BLaER1 (cell line): Measurements from ENCODE around the gene DHRSX.
A peak's percentile ranks its signal among the peaks of the same experiment; 100 is the strongest.
"Not testable (repeated sequence)": the region's sequence is repeated elsewhere in the genome, so short reads cannot be mapped to it uniquely, and the experiment has no call there.

ENCODE experiments used
- H3K27ac ChIP-seq: shearing (Covaris generic); formaldehyde crosslinking; 2 replicates; pipeline ENCODE4 v1.8.1; 2022
- H3K27me3 ChIP-seq: shearing (Covaris generic); formaldehyde crosslinking; 2 replicates; pipeline ENCODE4 v1.8.1; 2022
- H3K36me3 ChIP-seq: shearing (Covaris generic); formaldehyde crosslinking; 2 replicates; pipeline ENCODE4 v1.8.1; 2022
- H3K4me1 ChIP-seq: shearing (Covaris generic); formaldehyde crosslinking; 2 replicates; pipeline ENCODE4 v1.8.1; 2022
- H3K4me2 ChIP-seq: shearing (Covaris generic); formaldehyde crosslinking; 2 replicates; pipeline ENCODE4 v1.8.1; 2022
- H3K4me3 ChIP-seq: shearing (Covaris generic); formaldehyde crosslinking; 2 replicates; pipeline ENCODE4 v1.8.1; 2022
- H3K9ac ChIP-seq: shearing (Covaris generic); formaldehyde crosslinking; 2 replicates; pipeline ENCODE4 v1.8.1; 2022
- H3K9me3 ChIP-seq: shearing (Covaris generic); formaldehyde crosslinking; 2 replicates; pipeline ENCODE4 v1.8.1; 2022
- H4K20me1 ChIP-seq: shearing (Covaris generic); formaldehyde crosslinking; 2 replicates; pipeline ENCODE4 v1.8.1; 2022
- Cebpa-rat ChIP-seq: shearing (Covaris generic); IDR thresholded peaks from 2 replicates; pipeline ENCODE4 v1.8.1; 2022

DHRSX gene

DNA sequence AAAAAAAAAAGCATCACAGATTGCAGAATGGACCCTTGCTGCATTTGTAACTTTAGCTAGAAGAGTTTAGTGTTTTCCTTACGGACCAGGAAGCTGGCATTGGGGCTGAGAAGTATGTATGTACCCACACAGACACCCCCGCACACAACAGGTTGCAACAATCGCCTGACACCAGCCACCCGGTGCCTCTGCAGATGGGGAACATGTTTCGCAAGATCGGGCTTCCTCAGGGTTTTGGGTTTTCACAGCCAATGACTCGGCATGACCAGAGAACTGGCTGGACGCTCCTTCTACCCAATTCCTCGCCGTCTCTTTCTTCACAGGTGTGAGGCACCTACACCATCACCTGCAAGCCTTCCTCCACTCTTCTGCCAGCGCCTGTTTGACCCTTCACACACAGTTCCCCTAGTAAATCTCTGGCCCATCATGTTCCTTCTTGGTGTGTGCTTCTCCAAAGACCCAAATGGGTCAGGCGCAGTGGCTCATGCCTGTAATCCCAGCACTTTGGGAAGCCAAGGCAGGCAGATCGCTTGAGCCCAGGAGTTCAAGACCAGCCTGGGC is 70.4 kb downstream of the DHRSX start:
- H3K27ac ChIP-seq, result peak overlapping the region; percentile 92
- 0 out of 2 replicates have a peak overlapping the region, but pooled peaks have one; percentile 1 for H3K9ac ChIP-seq
- H3K4me1 ChIP-seq, result peaks cover 80% of the 10 kb centered on the region
- peak; percentile 82; the same call in 1 of the 2 replicates for TF ChIP-seq Cebpa-rat
- no peaks in the 10 kb centered on the region for H4K20me1 ChIP-seq
- no peaks in the 10 kb centered on the region for H3K27me3 ChIP-seq
- peak overlapping the region; percentile 78 for H3K4me2 ChIP-seq
- peaks cover 23% of the 10 kb centered on the region for H3K36me3 ChIP-seq
- peaks cover 18% of the 10 kb centered on the region for H3K9me3 ChIP-seq
- H3K4me3 ChIP-seq, result no peak overlapping the region

DNA sequence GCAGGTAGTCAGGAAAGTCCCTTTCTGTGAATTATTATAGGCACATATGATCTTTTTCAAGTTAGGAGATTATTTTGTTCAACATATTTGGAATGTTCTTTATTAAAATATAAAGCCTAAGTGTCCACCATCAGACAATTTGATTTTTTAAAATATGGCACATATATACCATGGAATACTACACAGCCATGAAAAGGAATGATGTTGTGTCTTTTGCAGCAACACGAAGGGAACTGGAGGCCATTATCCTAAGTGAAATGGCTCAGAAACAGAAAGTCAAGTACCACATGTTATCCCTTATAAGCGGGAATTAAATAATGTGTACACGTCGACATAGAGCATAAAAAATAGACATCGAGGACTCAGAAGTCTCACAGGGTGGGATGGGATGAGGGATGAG is 73.0 kb downstream of the DHRSX start:
- no peaks in the 10 kb centered on the region for H3K27me3 ChIP-seq
- no peak overlapping the region for H3K4me3 ChIP-seq
- peak overlapping the region; percentile 64 for H3K4me2 ChIP-seq
- H3K9me3 ChIP-seq, result peaks cover 18% of the 10 kb centered on the region
- no peak overlapping the region for H3K9ac ChIP-seq
- no peak overlapping the region for H3K27ac ChIP-seq
- peaks cover 26% of the 10 kb centered on the region for H3K36me3 ChIP-seq
- no peak for TF ChIP-seq Cebpa-rat
- no peaks in the 10 kb centered on the region for H4K20me1 ChIP-seq
- peaks cover 69% of the 10 kb centered on the region for H3K4me1 ChIP-seq

DNA sequence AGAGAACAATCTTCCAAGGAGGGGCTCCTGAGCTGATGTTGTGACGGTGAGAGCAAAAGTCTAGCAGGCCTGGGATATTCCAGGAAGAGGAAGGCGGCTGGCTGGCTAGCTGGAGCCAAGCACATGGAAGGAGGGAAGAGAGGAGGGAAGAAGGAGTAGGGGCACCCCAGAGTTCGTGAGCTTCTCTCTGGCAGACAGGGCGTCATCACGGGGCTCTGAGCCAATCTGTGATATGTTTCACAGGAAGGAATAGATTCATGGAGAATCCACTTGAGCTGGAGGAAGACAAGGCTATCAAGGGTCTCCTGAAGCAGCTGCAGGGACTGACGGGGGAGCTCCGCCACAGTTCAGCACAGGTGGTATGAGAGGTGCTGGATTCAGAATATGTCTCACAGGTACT is 73.6 kb downstream of the DHRSX start:
- no peak for TF ChIP-seq Cebpa-rat
- H3K27ac ChIP-seq, result peak overlapping the region; percentile 76

DNA sequence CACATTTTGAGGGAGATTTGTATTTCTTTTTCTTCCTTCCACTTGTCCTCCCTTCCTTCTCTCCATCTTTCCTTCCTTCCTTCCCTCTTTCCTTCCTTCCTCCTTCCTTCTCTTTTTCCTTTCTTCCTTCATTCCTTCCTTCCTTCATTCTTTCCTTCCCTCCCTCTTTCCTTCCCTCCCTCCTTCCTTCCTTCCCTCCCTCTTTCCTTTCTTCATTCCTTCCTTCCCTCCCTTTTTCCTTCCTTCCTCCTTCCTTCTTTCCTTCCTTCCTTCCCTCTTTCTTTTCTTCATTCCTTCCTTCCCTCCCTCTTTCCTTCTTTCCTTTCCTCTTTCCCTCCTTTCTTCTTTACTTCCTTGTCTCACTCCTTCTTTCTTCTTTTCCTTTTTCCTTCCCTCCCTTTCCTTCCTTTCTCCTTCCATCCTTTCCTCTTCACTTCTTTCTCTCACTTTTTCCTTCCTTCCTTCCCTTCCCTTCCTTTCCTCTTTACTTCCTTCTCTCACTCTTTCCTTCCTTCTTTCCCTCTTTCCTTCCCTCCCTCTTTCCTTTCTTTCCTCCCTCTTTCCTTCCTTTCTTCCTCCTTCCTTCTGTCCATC is 74.4 kb downstream of the DHRSX start:
- peaks cover 18% of the 10 kb centered on the region for H3K9me3 ChIP-seq
- H3K27me3 ChIP-seq, result no peaks in the 10 kb centered on the region
- no peaks in the 10 kb centered on the region for H4K20me1 ChIP-seq
- peak overlapping the region; percentile 64 for H3K4me2 ChIP-seq
- peak overlapping the region; percentile 31; the same call in 1 of the 2 replicates for H3K4me3 ChIP-seq
- H3K36me3 ChIP-seq, result peaks cover 40% of the 10 kb centered on the region
- peak overlapping the region; percentile 4; the same call in 1 of the 2 replicates for H3K9ac ChIP-seq
- peak overlapping the region; percentile 76 for H3K27ac ChIP-seq
- peaks cover 59% of the 10 kb centered on the region for H3K4me1 ChIP-seq
- TF ChIP-seq Cebpa-rat, result no peak

More for the DNA sequence above, 73.6 kb downstream of the DHRSX start:
- Histone ChIP-seq H4K20me1 (no peaks in the 10 kb centered on the region), H3K9me3 (peaks cover 18% of the 10 kb centered on the region), H3K9ac (peak overlapping the region; percentile 44), H3K36me3 (peaks cover 32% of the 10 kb centered on the region), H3K4me2 (peak overlapping the region; percentile 64), H3K27me3 (no peaks in the 10 kb centered on the region), H3K4me3 (no peak overlapping the region), H3K4me1 (peaks cover 65% of the 10 kb centered on the region)

DNA sequence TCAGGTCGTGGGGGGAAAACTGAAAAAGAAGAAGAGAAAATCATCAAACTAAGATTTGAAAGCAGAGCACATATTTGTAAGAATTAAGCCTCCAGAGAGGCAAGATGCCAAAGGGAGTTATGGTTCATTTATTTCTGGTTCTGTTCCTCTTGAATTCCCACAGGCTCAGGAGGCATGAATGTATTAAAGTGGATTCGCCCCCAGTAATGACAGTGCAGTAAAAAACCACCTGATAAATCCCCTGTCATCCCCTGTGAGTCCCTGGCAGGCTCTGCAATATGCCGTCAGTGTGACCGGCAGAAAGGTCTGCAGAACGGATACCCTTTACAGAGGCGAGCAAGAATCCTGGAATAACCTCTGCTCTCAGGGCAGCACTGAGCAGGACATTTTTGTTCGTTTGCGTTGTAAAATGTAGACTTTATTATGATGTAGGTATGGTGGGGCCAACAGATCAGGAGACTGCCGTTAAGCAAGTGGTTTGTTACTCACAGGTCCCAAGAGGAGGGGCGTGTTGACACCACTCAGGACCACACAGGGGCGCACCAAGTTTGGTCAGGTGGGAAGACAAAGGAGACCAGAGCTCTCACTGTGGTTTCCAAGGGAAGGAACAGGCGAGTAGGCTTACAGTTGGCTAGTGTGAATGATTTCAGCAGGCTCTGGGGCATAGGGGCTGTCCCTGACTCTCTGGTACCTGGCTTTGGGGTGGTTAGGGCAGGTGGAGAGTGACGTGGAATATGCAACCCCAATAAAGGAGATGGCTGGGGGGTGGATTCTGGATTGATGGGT is 75.3 kb downstream of the DHRSX start:
- H3K27ac ChIP-seq, result peak overlapping the region; percentile 76
- peaks cover 20% of the 10 kb centered on the region for H3K9me3 ChIP-seq
- H3K27me3 ChIP-seq, result no peaks in the 10 kb centered on the region
- H3K9ac ChIP-seq, result peak overlapping the region; percentile 4; the same call in 1 of the 2 replicates
- H3K4me3 ChIP-seq, result peak overlapping the region; percentile 7
- TF ChIP-seq Cebpa-rat, result no peak
- peaks cover 49% of the 10 kb centered on the region for H3K36me3 ChIP-seq
- peaks cover 54% of the 10 kb centered on the region for H3K4me1 ChIP-seq
- peak overlapping the region; percentile 64 for H3K4me2 ChIP-seq
- H4K20me1 ChIP-seq, result no peaks in the 10 kb centered on the region

DNA sequence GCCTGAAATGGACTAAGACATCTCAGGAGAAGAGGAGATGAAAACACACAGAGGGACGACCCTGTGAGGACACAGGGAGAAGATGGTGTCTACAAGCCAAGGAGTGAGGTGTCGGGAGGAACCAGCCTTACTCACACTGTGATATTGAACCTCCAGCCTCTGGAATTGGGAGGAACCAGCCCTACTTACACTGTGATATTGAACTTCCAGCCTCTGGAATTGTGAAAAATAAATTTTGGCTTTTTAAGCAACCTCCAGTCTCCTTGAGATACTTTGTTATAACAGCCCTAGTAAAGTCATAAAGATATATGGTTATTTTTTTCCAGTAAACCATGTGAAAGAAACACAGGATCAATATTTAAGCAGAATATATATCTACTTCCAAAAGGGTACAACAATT is 76.5 kb downstream of the DHRSX start:
- Histone ChIP-seq H3K9me3 (peaks cover 24% of the 10 kb centered on the region), H3K4me3 (no peak overlapping the region), H3K27me3 (no peaks in the 10 kb centered on the region), H4K20me1 (no peaks in the 10 kb centered on the region), H3K27ac (0 out of 2 replicates have a peak overlapping the region, but pooled peaks have one; percentile 16), H3K4me1 (peaks cover 44% of the 10 kb centered on the region), H3K9ac (no peak overlapping the region), H3K36me3 (peaks cover 56% of the 10 kb centered on the region), H3K4me2 (no peak overlapping the region; the same call in 1 of the 2 replicates)
- TF ChIP-seq Cebpa-rat, result no peak

DNA sequence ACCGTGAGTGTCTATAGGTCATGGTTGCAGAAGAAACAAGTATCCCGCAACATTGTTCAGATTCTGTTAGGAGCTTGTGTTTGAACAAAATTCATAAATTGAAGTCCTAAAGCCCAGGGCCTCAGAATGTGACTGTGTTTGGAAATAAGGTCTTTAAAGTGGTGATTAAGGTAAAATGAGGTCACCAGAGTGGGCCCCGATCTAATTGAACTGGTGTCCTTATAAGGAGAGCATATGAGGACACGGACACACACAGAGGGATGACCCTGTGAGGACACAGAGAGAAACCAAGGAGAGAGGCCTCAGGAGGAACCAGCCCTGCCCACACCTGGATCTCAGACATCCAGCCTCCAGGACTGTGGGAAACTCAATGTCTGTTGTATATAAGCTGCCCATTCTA is 76.9 kb downstream of the DHRSX start:
- H3K36me3 ChIP-seq, result peaks cover 60% of the 10 kb centered on the region
- TF ChIP-seq Cebpa-rat, result no peak
- no peaks in the 10 kb centered on the region for H4K20me1 ChIP-seq

DNA sequence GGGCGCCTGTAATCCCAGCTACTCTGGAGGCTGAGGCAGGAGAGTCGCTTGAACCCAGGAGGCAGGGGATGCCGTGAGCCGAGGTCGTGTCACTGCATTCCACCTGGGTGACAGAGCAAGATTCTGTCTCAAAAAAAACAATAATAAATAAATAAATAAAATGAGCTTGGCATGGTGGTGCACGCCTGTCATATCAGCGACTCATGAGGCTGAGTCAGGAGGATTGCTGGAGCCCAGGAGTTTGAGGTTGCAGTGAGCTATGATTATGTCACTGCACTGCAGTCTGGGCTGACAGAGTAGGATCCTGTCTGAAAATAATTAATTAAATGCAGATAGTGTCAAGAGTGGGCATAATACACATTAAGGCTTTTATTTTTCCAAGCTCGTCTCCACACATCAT is 77.5 kb downstream of the DHRSX start:
- Histone ChIP-seq H3K9me3 (peaks cover 26% of the 10 kb centered on the region), H3K4me3 (no peak overlapping the region), H3K9ac (no peak overlapping the region), H4K20me1 (no peaks in the 10 kb centered on the region), H3K4me1 (peaks cover 44% of the 10 kb centered on the region), H3K36me3 (peaks cover 60% of the 10 kb centered on the region), H3K27me3 (no peaks in the 10 kb centered on the region), H3K4me2 (no peak overlapping the region), H3K27ac (no peak overlapping the region)
- TF ChIP-seq Cebpa-rat, result no peak

More for the DNA sequence above, 76.9 kb downstream of the DHRSX start:
- H3K9me3 ChIP-seq, result peaks cover 26% of the 10 kb centered on the region
- no peaks in the 10 kb centered on the region for H3K27me3 ChIP-seq
- H3K27ac ChIP-seq, result 0 out of 2 replicates have a peak overlapping the region, but pooled peaks have one; percentile 16
- no peak overlapping the region for H3K9ac ChIP-seq
- H3K4me1 ChIP-seq, result peaks cover 44% of the 10 kb centered on the region
- no peak overlapping the region for H3K4me3 ChIP-seq
- no peak overlapping the region; the same call in 1 of the 2 replicates for H3K4me2 ChIP-seq

DNA sequence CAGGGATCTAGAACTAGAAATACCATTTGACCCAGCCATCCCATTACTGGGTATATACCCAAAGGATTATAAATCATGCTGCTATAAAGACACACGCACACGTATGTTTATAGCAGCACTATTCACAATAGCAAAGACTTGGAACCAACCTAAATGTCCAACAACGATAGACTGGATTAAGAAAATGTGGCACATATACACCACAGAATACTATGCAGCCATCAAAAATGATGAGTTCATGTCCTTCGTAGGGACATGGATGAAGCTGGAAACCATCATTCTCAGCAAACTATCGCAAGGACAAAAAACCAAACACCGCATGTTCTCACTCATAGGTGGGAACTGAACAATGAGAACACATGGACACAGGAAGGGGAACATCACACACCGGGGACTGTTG is 81.4 kb downstream of the DHRSX start:
- Histone ChIP-seq H3K36me3 (peaks cover 76% of the 10 kb centered on the region), H3K4me1 (peaks cover 11% of the 10 kb centered on the region), H3K9me3 (peaks cover 50% of the 10 kb centered on the region)
- H3K4me2 ChIP-seq, H3K4me3 ChIP-seq, H3K27me3 ChIP-seq, H3K27ac ChIP-seq, H3K9ac ChIP-seq, H4K20me1 ChIP-seq: not testable (repeated sequence)

DNA sequence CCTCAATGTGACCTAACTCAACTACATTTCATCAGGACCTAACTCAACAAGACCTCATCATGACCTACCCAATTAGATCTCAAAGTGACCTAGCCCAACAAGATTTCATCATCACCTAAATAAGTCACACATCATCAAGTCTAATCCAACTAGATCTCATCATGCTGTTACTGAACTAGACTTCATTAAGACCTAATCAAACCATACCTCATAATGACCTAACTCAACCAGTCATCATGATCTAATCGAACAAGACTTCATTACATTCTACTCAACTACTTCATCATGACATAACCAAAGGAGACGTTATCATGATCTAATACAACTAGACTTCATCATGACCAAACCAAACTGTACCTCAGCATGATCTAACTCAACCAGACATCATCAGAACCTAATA is 82.8 kb downstream of the DHRSX start:
- H4K20me1 ChIP-seq, result no peaks in the 10 kb centered on the region; the same call in 1 of the 2 replicates
- H3K36me3 ChIP-seq, result peaks cover 63% of the 10 kb centered on the region
- no peak overlapping the region for H3K9ac ChIP-seq
- H3K9me3 ChIP-seq, result peaks cover 58% of the 10 kb centered on the region
- TF ChIP-seq Cebpa-rat, result no peak
- H3K4me1 ChIP-seq, result 0 out of 2 replicates have a peak, but pooled peaks cover 6% of the 10 kb centered on the region
- no peaks in the 10 kb centered on the region for H3K27me3 ChIP-seq
- no peak overlapping the region for H3K27ac ChIP-seq
- no peak overlapping the region for H3K4me3 ChIP-seq
- H3K4me2 ChIP-seq, result no peak overlapping the region
